ENCODE measurements around the gene CYP26C1.

GRCh38 chr10:93066544-93066913, 5.9 kb downstream of the CYP26C1 start:
- TF ChIP-seq CTCF (IDR thresholded peaks at IDR 0.05; ENCODE audit: poor library complexity), result no peak
- TF ChIP-seq EZH2 (IDR thresholded peaks at IDR 0.05; ENCODE audit: borderline replicate concordance), result no peak
- TF ChIP-seq EZH2phosphoT487 (IDR thresholded peaks at IDR 0.05; ENCODE audit: low read depth, severe bottlenecking, unreplicated experiment), result no peak
